Omental fat pad (tissue), 4 donors: ENCODE measurements around the gene ZNF587. TPM values are rescaled to one million over a fixed set of nuclear protein-coding genes. Genes with fewer than 3 reads are reported as not detected.

ENCODE experiments used
- ATAC-seq: fragments of 150-250 bp; one replicate; pipeline ENCODE4 v1.9.1; 2016; ENCODE audit warnings: mild to moderate bottlenecking, moderate library complexity; ENCODE audit not compliant: low FRiP score
- DNase-seq: peaks from one replicate; pipeline ENCODE4 v3.0.0-alpha.2; 2019; ENCODE audit warnings: low spot score
- CTCF ChIP-seq, 3 donors: fragments of 450-650 bp; IDR thresholded peaks; one replicate each; pipeline ENCODE4 v1.5.1; 2016 to 2017; ENCODE audit warnings: antibody characterized with exemption in 3 of 3, mild to moderate bottlenecking in 3 of 3, moderate library complexity in 2 of 3
- total RNA-seq, 4 donors: library from RNA; depleted of rRNA; stranded (reverse); fragments of >200 nt; gene quantifications; one replicate each; pipeline ENCODE4 v1.1.0, GENCODE V29; 2016

The ZNF587 gene
- total RNA-seq, 4 donors from 2014 or later = 11.8 to 36.3 (median 19.9) TPM

DNA sequence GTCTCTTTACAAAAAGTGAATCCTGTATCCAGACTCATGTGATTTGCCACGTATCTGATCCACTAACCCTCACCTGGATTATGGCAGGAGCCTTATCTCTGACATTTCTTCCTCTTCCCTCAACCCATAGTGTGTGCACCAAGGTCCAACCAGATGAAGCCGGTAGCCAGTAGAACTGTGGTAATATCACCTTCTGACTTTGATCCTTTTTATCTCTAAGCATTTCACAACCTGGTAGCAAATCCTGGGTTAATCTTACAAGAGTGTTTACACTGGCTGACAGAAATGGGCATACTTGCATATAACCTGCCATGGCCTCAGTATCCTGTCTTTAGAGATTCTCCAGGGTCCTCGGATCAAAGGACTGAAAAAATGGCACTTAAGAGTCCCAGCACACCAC, 64.9 kb downstream of the ZNF587 start:
- no peak for TF ChIP-seq CTCF (IDR thresholded peaks at IDR 0.05)
- DNase-seq (no peak), ATAC-seq (no peak)

Other genes with a start within 250 kb of the ZNF587 start
- 1 to 10 TPM in 3 of 4 donors, under 1 TPM in 1; 0.65 to 3.6 (median 3.0) TPM for gene ZNF530, start 250.0 kb upstream of the ZNF587 start, total RNA-seq
- 10 to 100 TPM in 3 of 4 donors, 1 to 10 TPM in 1; 9.6 to 25.1 (median 13.8) TPM for gene ZNF134, start 235.6 kb upstream of the ZNF587 start, total RNA-seq
- gene ZNF211, start 216.7 kb upstream of the ZNF587 start, total RNA-seq = 10 to 100 TPM in 1 of 4 donors, 1 to 10 TPM in 3; 5.3 to 15.0 (median 9.2) TPM
- not detected for gene ZSCAN4, start 180.9 kb upstream of the ZNF587 start, total RNA-seq
- gene ZNF551, start 167.9 kb upstream of the ZNF587 start, total RNA-seq = 10 to 100 TPM in 1 of 4 donors, 1 to 10 TPM in 3; 7.3 to 22.2 (median 8.1) TPM
- gene ZNF154, start 140.7 kb upstream of the ZNF587 start, total RNA-seq = 1 to 10 TPM; 1.4 to 4.4 (median 2.8) TPM
- 10 to 100 TPM in 1 of 4 donors, 1 to 10 TPM in 3; 3.0 to 10.2 (median 6.3) TPM for gene ZNF671, start 122.2 kb upstream of the ZNF587 start, total RNA-seq
- gene ZNF776, start 103.0 kb upstream of the ZNF587 start, total RNA-seq = 10 to 100 TPM in 2 of 4 donors, 1 to 10 TPM in 2; 5.3 to 18.1 (median 10.1) TPM
- gene ZNF586, start 80.2 kb upstream of the ZNF587 start, total RNA-seq = 10 to 100 TPM; 14.3 to 21.1 (median 17.4) TPM
- 10 to 100 TPM in 1 of 4 donors, 1 to 10 TPM in 3; 5.7 to 17.3 (median 8.8) TPM for gene ZNF552, start 34.9 kb upstream of the ZNF587 start, total RNA-seq
- gene ZNF587B, start 19.6 kb upstream of the ZNF587 start, total RNA-seq = 10 to 100 TPM; 12.7 to 39.0 (median 19.0) TPM
- gene ZNF814, start 39.2 kb downstream of the ZNF587 start, total RNA-seq = 10 to 100 TPM; 13.3 to 25.9 (median 15.1) TPM
- 10 to 100 TPM; 10.8 to 13.2 (median 11.0) TPM for gene ZNF417, start 66.7 kb downstream of the ZNF587 start, total RNA-seq
- 1 to 10 TPM; 4.1 to 7.9 (median 5.5) TPM for gene ZNF418, start 85.5 kb downstream of the ZNF587 start, total RNA-seq
- gene ZNF256, start 97.8 kb downstream of the ZNF587 start, total RNA-seq = 1 to 10 TPM; 3.1 to 7.9 (median 4.3) TPM
- gene C19orf18, start 124.7 kb downstream of the ZNF587 start, total RNA-seq = 1 to 10 TPM in 1 of 4 donors, under 1 TPM in 2, not detected in 1; 0.46 to 1.5 (median 0.96) TPM
- gene ZNF606, start 153.0 kb downstream of the ZNF587 start, total RNA-seq = 10 to 100 TPM in 1 of 4 donors, 1 to 10 TPM in 3; 7.9 to 37.4 (median 8.5) TPM
- gene ZSCAN1, start 184.2 kb downstream of the ZNF587 start, total RNA-seq = not detected
- 10 to 100 TPM in 1 of 4 donors, 1 to 10 TPM in 3; 1.2 to 10.9 (median 4.3) TPM for gene ZNF135, start 209.4 kb downstream of the ZNF587 start, total RNA-seq
- gene ZSCAN18, start 248.4 kb downstream of the ZNF587 start, total RNA-seq = 10 to 100 TPM; 28.8 to 66.2 (median 36.4) TPM